ENCODE results near the gene RHOT2.

- no peak for TF ChIP-seq FOSL1 (IDR thresholded peaks at IDR 0.05; ENCODE audit: insufficient read depth, low read depth, low read length)
- TF ChIP-seq SRF (IDR thresholded peaks at IDR 0.05; ENCODE audit: low read depth, low read length): no peak
- no peak for TF ChIP-seq CTCF (IDR thresholded peaks at IDR 0.05; ENCODE audit: control extremely low read depth in 1 of 3, insufficient read depth in 1 of 3, low read depth in 1 of 3, low read length in 3 of 3)
- no peak for TF ChIP-seq POLR2A (IDR thresholded peaks at IDR 0.05; ENCODE audit: control extremely low read depth in 1 of 2, low read depth in 2 of 2, low read length in 2 of 2)
- TF ChIP-seq YY1 (IDR thresholded peaks at IDR 0.05; ENCODE audit: low read depth, low read length): no peak
- no peak for TF ChIP-seq RFX5 (IDR thresholded peaks at IDR 0.05; ENCODE audit: borderline replicate concordance, low read depth, low read length)
- no peak for TF ChIP-seq EP300 (IDR thresholded peaks at IDR 0.05; ENCODE audit: borderline replicate concordance in 1 of 2, low read depth in 2 of 2, low read length in 2 of 2)
- TF ChIP-seq E2F6 (IDR thresholded peaks at IDR 0.05): no peak
- no peak for TF ChIP-seq USF2 (IDR thresholded peaks at IDR 0.05; ENCODE audit: low read length)
- no peak for TF ChIP-seq RAD21 (IDR thresholded peaks at IDR 0.05 in 1 of 2, conservative IDR thresholded peaks at IDR 0.05 in 1 of 2; ENCODE audit: low read depth in 2 of 2, low read length in 2 of 2)
- TF ChIP-seq JUN (IDR thresholded peaks at IDR 0.05; ENCODE audit: low read depth, low read length): no peak
- TF ChIP-seq SUZ12 (IDR thresholded peaks at IDR 0.05; ENCODE audit: low read length): no peak
- no peak for TF ChIP-seq TAF1 (IDR thresholded peaks at IDR 0.05; ENCODE audit: low read depth, low read length)
Observed at GRCh38 chr16:678209-678857, 10.4 kb downstream of the RHOT2 start.

Data from H1 (cell line).